Activated CD4-positive, alpha-beta T cell treated with anti-CD3 and anti-CD28 coated beads, Interleukin-2, amount 50 U/mL, for 1 hour (primary cell): Measurements from ENCODE around the gene TNNC1.

Experiments used
- DNase-seq: peaks from one replicate; pipeline ENCODE4 v3.0.0-alpha.2; 2020

The TNNC1 gene

GRCh38 chr3:52456800-52457183, 3.0 kb upstream of the TNNC1 start:
- no peak for DNase-seq

DNA sequence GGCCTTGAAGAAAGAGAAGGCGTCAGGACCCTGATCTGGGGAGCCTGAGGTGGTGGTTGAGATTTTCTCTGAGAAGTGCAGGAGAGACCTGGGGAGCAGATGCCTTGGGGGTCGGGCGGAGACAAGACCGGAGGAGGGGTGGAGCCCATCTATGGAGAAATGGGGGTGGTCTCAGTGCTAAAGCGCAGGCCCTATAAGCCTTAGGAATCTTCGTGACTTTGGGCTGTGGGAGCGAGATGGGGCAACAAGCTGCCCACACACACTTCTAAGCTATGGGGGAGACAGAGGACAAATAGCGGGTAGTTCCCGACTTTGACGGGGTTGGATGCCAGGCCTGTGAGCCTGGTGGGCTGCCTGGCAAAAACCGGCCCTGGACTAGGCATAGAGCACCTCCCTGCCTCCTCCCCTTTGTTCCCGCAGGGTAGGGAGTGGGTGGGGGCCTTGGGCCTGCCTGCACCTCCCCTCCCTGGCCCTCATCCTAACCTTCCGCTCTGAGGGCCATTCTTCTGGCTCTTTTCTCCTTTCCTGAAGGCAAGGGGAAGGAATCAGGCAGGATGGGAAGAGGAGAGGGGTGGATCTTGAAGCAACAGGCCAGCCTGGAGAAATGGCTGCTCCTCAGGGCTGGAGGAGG, 2.4 kb upstream of the TNNC1 start:
- no peak for DNase-seq

DNA sequence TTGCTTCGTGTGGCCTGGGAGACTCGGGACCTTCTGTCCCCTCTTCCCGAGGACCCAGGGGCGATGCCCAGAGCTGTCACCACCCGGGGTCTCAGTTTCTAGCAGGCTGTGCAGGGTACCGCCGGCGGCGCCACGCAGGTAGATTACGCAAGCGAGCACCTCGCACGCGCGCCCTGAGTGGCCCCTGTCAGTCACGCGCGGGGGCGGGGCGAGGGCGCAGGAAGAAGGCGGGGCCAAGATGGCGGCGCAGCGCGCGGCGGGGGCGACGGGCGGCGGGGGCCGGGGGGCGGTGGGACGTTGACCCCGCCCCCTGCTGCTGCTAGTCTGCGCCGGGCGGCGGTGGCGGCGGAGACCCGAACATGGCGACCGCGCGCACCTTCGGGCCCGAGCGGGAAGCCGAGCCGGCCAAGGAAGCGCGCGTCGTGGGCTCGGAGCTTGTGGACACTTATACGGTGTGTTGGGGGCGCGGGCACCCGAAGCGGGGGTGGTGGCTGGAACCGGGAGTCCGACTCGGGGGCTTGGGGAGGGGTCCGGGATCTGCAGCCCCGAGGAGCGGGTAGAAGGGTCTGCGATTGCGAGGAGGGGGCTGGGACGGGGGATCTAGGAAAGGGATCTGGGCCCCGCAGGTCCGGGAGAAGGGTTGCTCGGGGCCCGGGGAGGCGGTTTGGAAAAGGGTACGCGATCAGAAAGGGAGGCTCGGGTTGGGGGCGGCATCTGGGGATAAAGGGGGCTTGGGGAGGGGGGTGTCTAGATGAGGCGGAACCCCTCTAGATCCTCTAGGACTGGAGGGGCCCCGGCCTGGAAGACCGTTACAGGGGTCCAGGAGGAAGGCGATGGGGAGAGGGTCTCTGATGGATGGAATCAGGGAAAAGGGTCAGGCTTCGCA, 1.7 kb upstream of the TNNC1 start, which contains the start of gene NISCH:
Gene NISCH (plus strand): TSS at position 322 of the 886 bp plus-strand sequence. CDS start 38 bp downstream, at position 360.
- DNase-seq = peak; percentile 97

- DNase-seq = no peak
These were observed 1.1 kb upstream of the TNNC1 start for GRCh38 chr3:52454938-52455282.

GRCh38 chr3:52454250-52454937, 553 bp upstream of the TNNC1 start:
- DNase-seq = no peak

DNA sequence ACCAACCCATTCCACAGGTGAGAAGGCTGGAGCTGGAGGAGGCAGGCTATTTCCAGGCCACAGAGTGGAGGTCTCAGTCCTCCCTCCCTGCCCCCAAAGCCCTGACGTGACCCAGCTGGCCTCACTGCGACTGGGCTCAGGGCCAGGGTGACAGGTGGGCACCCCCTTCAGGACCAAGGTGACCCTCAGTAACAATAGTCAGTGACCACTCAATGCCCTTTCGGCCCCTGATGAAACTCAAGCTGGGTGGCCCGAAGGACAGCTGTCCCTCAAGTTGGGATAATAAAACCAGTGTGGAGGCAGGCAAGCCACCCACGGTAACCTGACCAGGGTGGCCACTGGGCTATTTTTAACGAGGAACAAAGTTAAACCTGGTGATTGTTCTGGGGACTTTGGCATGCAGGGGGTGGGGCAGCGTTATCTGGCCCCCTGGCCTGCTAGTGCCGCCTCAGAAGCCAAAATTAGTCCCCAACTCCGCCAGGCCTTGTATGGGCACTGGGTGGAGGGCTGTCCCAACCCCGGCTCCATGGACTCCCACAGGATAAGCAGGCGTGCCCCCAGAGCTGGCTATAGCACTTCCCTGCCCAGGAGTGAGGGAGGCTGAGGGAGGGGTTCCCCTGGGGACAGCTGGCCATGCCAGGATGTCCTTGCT, 1.1 kb downstream of the TNNC1 start:
- DNase-seq = no peak

DNA sequence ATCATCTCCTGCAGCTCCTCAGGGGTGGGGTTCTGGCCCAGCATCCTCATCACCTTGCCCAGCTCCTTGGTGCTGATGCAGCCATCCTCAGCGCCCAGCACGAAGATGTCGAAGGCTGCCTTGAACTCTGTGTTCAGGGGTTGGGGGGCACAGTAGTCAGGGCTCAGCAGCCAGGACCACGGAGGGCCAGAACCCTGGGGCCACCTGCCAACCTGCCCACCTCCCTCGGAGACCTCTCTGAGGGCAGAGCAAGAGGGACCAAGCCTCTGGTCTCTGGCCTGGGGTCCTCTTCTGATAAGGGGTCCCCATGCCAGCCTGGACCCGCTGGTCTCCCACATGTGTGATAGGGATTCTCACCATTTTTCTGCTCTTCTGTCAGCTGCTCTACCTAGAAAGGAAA, 1.7 kb downstream of the TNNC1 start:
- no peak for DNase-seq

- DNase-seq = no peak
These were observed 2.4 kb downstream of the TNNC1 start for GRCh38 chr3:52451237-52452083.

- no peak for DNase-seq
These were observed 3.2 kb downstream of the TNNC1 start for GRCh38 chr3:52450489-52451236.

DNA sequence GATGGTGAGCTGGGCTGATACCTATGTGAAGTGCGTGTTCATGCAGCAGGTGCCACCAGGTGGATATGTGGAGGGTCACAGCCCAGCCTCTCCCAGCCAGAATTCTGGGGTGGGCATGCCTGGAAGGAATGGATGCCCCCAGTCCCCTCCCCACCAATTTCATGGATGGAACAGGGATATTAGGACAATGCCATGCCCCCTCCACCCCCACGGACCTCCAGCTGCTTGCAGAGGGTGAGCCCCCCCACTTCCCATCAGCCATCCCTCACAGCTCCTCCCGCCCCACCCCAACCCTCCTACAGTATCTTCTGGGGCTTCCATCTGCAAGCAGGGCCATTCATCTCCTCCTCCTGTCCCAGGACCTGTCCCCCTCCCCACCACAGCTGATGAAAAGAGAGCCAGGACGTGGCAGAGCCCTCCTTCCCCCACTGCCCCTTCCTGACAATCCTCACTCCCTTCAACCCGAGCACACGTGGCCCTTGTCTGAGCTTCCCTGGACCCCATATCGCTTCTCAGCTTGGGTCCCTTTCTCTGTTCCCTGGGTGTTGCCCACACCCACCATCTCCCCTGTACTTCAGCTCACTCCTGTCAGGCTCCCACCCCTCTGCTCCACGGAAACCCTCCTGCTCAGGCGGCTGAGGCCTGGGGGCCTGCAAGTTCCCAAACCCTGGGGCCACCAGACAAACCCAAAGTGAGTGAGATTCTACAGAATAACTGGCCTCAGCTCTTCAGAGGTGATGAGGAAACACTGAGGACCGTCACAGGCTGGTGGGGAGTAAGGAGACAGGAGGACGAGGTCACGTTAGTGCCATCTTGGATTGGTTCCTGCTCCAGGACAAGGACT, 6.1 kb downstream of the TNNC1 start:
- DNase-seq = no peak

- DNase-seq = peak; percentile 67
These were observed 7.0 kb downstream of the TNNC1 start for GRCh38 chr3:52446631-52447511.

- no peak for DNase-seq
These were observed 7.8 kb downstream of the TNNC1 start for GRCh38 chr3:52446042-52446441.

DNA sequence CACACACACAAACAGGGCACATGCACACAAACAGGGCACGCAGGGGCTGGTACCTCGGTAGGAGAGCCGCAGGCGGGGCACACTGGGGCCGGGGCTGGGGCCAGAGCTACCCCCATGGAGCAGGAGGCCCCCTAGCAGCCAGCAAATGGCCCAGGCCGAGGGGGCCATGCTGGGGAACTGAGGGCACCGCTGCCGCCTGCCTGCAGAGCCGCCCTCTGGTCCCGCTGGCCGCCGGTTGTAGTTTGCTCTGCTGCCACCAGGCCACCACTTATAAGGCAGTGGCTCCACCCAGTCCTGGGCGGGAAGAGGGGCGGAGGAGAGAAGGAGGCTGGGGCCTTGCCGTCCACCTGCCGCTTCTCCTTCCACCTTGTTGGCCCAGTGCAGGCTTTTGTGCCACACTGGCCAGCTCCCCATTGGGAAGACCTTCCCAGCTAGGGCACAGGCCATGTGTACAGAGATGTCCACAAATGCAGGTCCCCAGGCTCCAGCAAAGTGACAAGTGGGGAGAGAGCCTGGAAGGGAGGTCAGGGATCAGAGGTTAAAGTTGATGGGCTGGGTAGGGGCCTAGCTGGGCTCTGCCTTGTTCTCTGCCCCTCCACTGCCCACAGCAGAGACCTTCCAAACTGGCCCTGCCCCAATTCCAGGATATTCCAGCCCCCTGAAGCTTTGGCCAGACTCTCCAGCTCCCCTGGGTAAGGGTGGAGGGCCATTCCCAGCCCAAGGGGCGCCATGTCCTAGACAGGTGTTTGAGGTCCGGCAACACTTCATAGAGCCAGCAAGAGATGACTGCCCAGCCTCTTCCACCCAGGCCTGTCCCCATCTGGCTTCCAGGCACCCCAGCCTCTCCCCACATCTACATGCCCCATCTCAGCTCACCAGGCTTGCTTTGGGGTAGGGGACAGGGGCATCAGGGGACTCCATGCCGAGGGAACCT, 8.7 kb downstream of the TNNC1 start, which contains the start of gene SEMA3G:
Gene SEMA3G (minus strand): TSS at position 244 of the 934 bp plus-strand sequence. CDS start 76 bp downstream, at position 168.
- peak; percentile 71 for DNase-seq

- no peak for DNase-seq
These were observed 9.8 kb downstream of the TNNC1 start for GRCh38 chr3:52443791-52444687.

GRCh38 chr3:52443268-52443610, 10.6 kb downstream of the TNNC1 start:
- DNase-seq = no peak

DNA sequence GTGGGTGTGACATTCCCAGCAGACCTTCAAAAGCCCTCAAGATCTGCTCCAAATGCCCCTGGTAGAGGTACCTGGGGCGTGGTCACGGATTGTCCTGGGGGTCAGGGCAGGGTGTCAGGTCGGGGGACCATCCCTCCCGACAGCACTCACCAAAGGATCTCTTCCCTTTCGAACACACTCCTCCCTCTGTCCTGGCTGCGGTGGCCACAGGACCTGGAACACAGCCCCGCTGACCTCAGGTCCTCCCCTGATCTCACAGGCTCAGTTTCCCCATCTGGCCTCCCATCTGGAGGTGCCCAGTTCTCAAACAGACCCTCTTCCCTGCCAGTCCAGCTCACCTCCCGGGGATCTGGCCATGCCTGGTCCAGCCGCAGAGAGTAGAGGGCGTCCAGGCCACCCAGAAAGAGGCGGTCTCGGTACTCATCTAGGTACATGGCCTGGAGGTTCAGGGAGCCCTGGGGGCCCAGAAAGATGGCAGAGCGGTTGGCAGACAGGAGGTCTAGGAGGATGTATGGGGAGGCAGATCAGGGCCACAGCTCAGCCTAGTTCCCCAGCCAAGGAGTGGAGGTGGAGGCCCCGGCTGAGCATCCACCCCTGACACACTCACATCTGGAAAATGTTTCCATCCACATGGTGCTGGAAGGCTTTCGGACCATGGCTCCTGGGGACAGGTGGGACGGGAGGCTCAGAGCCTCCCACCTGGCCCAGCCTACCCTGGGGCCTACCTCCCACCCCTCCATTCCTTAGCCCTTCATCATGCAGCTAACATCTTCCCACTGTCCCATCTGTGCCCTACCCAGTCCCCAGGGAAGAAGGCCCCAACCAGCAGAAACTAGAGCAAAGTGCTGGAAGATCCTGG, 11.2 kb downstream of the TNNC1 start:
- no peak for DNase-seq
